IMR-90 (cell line): ENCODE results near the gene PPP1R12B. TPM values are rescaled to one million over a fixed set of nuclear protein-coding genes. Genes with fewer than 3 reads are reported as not detected.
"Not testable (repeated sequence)": the region's sequence is repeated elsewhere in the genome, so short reads cannot be mapped to it uniquely, and the experiment has no call there.

Experiments
- ATAC-seq: fragments of 200-7000 bp; cut with Tn5 transposase; 2 replicates; pipeline ENCODE4 v1.9.1; 2020; ENCODE audit warnings: low read depth, mild to moderate bottlenecking, moderate library complexity
- BruUV-seq: library from RNA; stranded (reverse); fragments of 400-500 nt; replicated peaks from 2 replicates; lab custom pipeline; 2021; lab: Mats Ljungman, UMichigan
- CTCF ChIA-PET: fragments of 300-600 bp; formaldehyde crosslinking; extraction: SDS; loops from one replicate; lab custom pipeline; 2021; ENCODE audit warnings: antibody characterized with exemption; lab: Yijun Ruan, JAX
- POLR2A ChIA-PET: fragments of 300-600 bp; sonication (Branson Sonifier 250); formaldehyde crosslinking; loops from one replicate; lab custom pipeline; 2022; ENCODE audit warnings: antibody characterized with exemption; ENCODE audit not compliant: unreplicated experiment; lab: Charles Lee
- DNase-seq: peaks from one replicate; pipeline ENCODE4 v3.0.0; 2013
- H2AFZ ChIP-seq: replicated peaks from 2 replicates; pipeline ENCODE3; 2013; ENCODE audit warnings: low read length, mild to moderate bottlenecking; ENCODE audit not compliant: poor library complexity
- H2AK5ac ChIP-seq: 2 replicates; pipeline ENCODE4 v1.6.1; 2013; ENCODE audit warnings: low read depth, low read length, inconsistent platforms
- H2AK9ac ChIP-seq: replicated peaks from 2 replicates; pipeline ENCODE3; 2013; ENCODE audit warnings: mild to moderate bottlenecking, low read depth, low read length, moderate library complexity; ENCODE audit not compliant: poor library complexity
- H2BK120ac ChIP-seq: 2 replicates; pipeline ENCODE4 v1.6.1; 2013; ENCODE audit warnings: low read depth, low read length, inconsistent platforms
- H2BK15ac ChIP-seq: 3 replicates; pipeline ENCODE4 v1.6.1; 2013; ENCODE audit warnings: low read depth, low read length, inconsistent platforms
- H2BK20ac ChIP-seq: 2 replicates; pipeline ENCODE4 v1.6.1; 2013; ENCODE audit warnings: low read depth, mild to moderate bottlenecking, inconsistent platforms, low read length, moderate library complexity
- H2BK5ac ChIP-seq: 2 replicates; pipeline ENCODE4 v1.6.1; 2013; ENCODE audit warnings: mild to moderate bottlenecking, low read depth, low read length, inconsistent platforms; ENCODE audit not compliant: poor library complexity, severe bottlenecking
- H3K14ac ChIP-seq: replicated peaks from 2 replicates; pipeline ENCODE4 v1.6.1; 2013; ENCODE audit warnings: low read depth, low read length, inconsistent platforms
- H3K18ac ChIP-seq: 2 replicates; pipeline ENCODE4 v1.6.1; 2013; ENCODE audit warnings: low read depth, low read length, control low read depth
- H3K23ac ChIP-seq: 2 replicates; pipeline ENCODE4 v1.6.1; 2013; ENCODE audit warnings: low read depth, low read length, inconsistent platforms
- H3K27ac ChIP-seq: 2 replicates; pipeline ENCODE4 v1.5.1; 2013; ENCODE audit warnings: mild to moderate bottlenecking, control low read depth, low read length; ENCODE audit not compliant: insufficient read depth
- H3K27me3 ChIP-seq: 2 replicates; pipeline ENCODE4 v1.6.1; 2013; ENCODE audit warnings: low read length; ENCODE audit not compliant: control insufficient read depth, insufficient read depth
- H3K36me3 ChIP-seq: 2 replicates; pipeline ENCODE4 v1.6.1; 2013; ENCODE audit warnings: low read length, mixed read lengths; ENCODE audit not compliant: control insufficient read depth, insufficient read depth
- H3K4ac ChIP-seq: 2 replicates; pipeline ENCODE4 v1.6.1; 2013; ENCODE audit warnings: low read depth, low read length, inconsistent platforms
- H3K4me1 ChIP-seq: 2 replicates; pipeline ENCODE4 v1.6.1; 2013; ENCODE audit warnings: low read length, mixed read lengths; ENCODE audit not compliant: control insufficient read depth, insufficient read depth
- H3K4me2 ChIP-seq: 2 replicates; pipeline ENCODE4 v1.6.1; 2013; ENCODE audit warnings: low read depth, mild to moderate bottlenecking, control low read depth, low read length, moderate library complexity
- H3K4me3 ChIP-seq: 2 replicates; pipeline ENCODE4 v1.5.1; 2013; ENCODE audit warnings: low read depth, mild to moderate bottlenecking, control low read depth, low read length, moderate library complexity; ENCODE audit not compliant: insufficient read depth
- H3K56ac ChIP-seq: 2 replicates; pipeline ENCODE4 v1.6.1; 2013; ENCODE audit warnings: low read length, inconsistent platforms; ENCODE audit not compliant: insufficient read depth; ENCODE audit errors: extremely low read depth
- H3K79me1 ChIP-seq, 2 experiments: 2 replicates each; pipeline ENCODE4 v1.6.1; 2013; ENCODE audit warnings: low read length in 2 of 2, inconsistent platforms in 1 of 2, low read depth in 1 of 2
- H3K9ac ChIP-seq: 2 replicates; pipeline ENCODE4 v1.6.1; 2013; ENCODE audit warnings: low read depth, low read length, control low read depth
- H3K9me1 ChIP-seq: 2 replicates; pipeline ENCODE4 v1.6.1; 2013; ENCODE audit warnings: low read length, inconsistent platforms; ENCODE audit not compliant: insufficient read depth
- H3K9me3 ChIP-seq: 2 replicates; pipeline ENCODE4 v1.6.1; 2013; ENCODE audit warnings: low read length; ENCODE audit not compliant: control insufficient read depth, insufficient read depth
- H4K20me1 ChIP-seq: 2 replicates; pipeline ENCODE4 v1.6.1; 2013; ENCODE audit warnings: low read length, inconsistent platforms; ENCODE audit not compliant: insufficient read depth
- H4K5ac ChIP-seq: 2 replicates; pipeline ENCODE4 v1.6.1; 2013; ENCODE audit warnings: mild to moderate bottlenecking, low read depth, low read length, control low read depth
- H4K8ac ChIP-seq, 2 experiments: 2 replicates each; pipeline ENCODE4 v1.6.1; 2013; ENCODE audit warnings: low read depth in 2 of 2, low read length in 2 of 2, control low read depth in 1 of 2, inconsistent platforms in 1 of 2
- H4K91ac ChIP-seq: 2 replicates; pipeline ENCODE4 v1.6.1; 2013; ENCODE audit warnings: low read depth, low read length, inconsistent platforms; ENCODE audit not compliant: insufficient read depth
- WGBS, 2 experiments: methylation state at CpG; one replicate each; pipeline versions ENCODE4 v1.1.5 to v1.1.7; 2013; ENCODE audit warnings: missing lambda C conversion rate in 2 of 2; ENCODE audit not compliant: insufficient read length in 1 of 2; ENCODE audit errors: extremely low coverage in 2 of 2; 5-methylcytosine and 5-hydroxymethylcytosine counted together
- dilution Hi-C: fragments of 300-500 bp; cut with HindIII; formaldehyde crosslinking; loops from one replicate; pipeline ENCODE4 v1.14.3; 2018; ENCODE audit warnings: low sequenced_read_pairs; ENCODE audit not compliant: unreplicated experiment
- in situ Hi-C: fragments of 300-500 bp; cut with MboI; formaldehyde crosslinking; loops from 3 replicates; pipeline ENCODE4 v1.14.3; 2019; ENCODE audit warnings: low sequenced_read_pairs, inconsistent platforms, mixed read lengths
- intact Hi-C: fragments of 100-400 bp; cut with micrococcal nuclease; formaldehyde crosslinking; loops from 2 replicates; pipeline ENCODE4 v1.10.0; 2022
- polyA plus RNA-seq, 3 experiments: library from polyadenylated mRNA; depleted of rRNA; stranded (reverse); fragments of >200 nt; gene quantifications; 2 replicates each; pipeline ENCODE4 v1.2.3, GENCODE V29; 2012; ENCODE audit warnings: low replicate concordance in 1 of 3
- total RNA-seq: library from RNA; depleted of rRNA; stranded (reverse); fragments of >200 nt; gene quantifications from 2 replicates; pipeline ENCODE4 v1.2.3, GENCODE V29; 2012

Gene PPP1R12B
- total and polyA plus RNA-seq, 2 of the 4 experiments (the other 2 are of a cell fraction): 8.5 to 12.0 TPM

GRCh38 chr1:202499997-202500396 lies 151.5 kb downstream of the PPP1R12B start:
- H3K27ac ChIP-seq, H2BK5ac ChIP-seq, H3K9me1 ChIP-seq, H3K4me3 ChIP-seq, H4K91ac ChIP-seq, H2BK20ac ChIP-seq, H2AK5ac ChIP-seq, H2AFZ ChIP-seq, H3K23ac ChIP-seq, ATAC-seq, BruUV-seq, H2BK120ac ChIP-seq, H3K4me1 ChIP-seq, H3K56ac ChIP-seq, H3K9me3 ChIP-seq, intact Hi-C loops, H3K18ac ChIP-seq, DNase-seq, H2AK9ac ChIP-seq, H2BK15ac ChIP-seq, H3K14ac ChIP-seq, H3K4ac ChIP-seq, H3K4me2 ChIP-seq, H4K5ac ChIP-seq, H3K27me3 ChIP-seq, H3K79me1 ChIP-seq, POLR2A ChIA-PET, dilution Hi-C loops, H4K20me1 ChIP-seq, H4K8ac ChIP-seq, CTCF ChIA-PET, H3K36me3 ChIP-seq, H3K9ac ChIP-seq: not testable (repeated sequence)
- WGBS, 2 experiments: no CpG with 5 or more reads among the region's 3 CpGs
- in situ Hi-C loops: loop anchor here (10.0 kb wide), 1 partner anchor 215 kb away; the partner anchor contains the start of gene SYT2
